Measurements from ENCODE around the gene PHEX.

- TF ChIP-seq POLR2AphosphoS5 (IDR thresholded peaks at IDR 0.05; ENCODE audit: low read depth, low read length) (no peak), REST (IDR thresholded peaks at IDR 0.05; ENCODE audit: insufficient read depth in 1 of 2, low read depth in 2 of 2, low read length in 2 of 2) (no peak)
Observed at GRCh38 chrX:22202251-22202650, 170.1 kb downstream of the PHEX start.
